Inflammatory macrophage treated with lipopolysaccharide for 1 hour (primary cell): ENCODE data around the gene CFAP58.

ENCODE experiments used
- DNase-seq, 2 donors: peaks; one replicate each; pipeline ENCODE4 v3.0.0-alpha.2; 2020 to 2022

Gene CFAP58

GRCh38 chr10:104334965-104335650 is 18.5 kb upstream of the CFAP58 start:
- no peak for DNase-seq

- peak; percentile 43 to 56 for DNase-seq
Measured at GRCh38 chr10:104336821-104337467, 16.7 kb upstream of the CFAP58 start.

GRCh38 chr10:104337521-104337984 is 16.1 kb upstream of the CFAP58 start:
- peak; percentile 70 to 83 for DNase-seq

GRCh38 chr10:104337985-104338735 is 15.5 kb upstream of the CFAP58 start, which contains the start of gene ITPRIP:
Gene ITPRIP, minus strand, starts transcription at chr10:104338465. Its CDS starts 22,414 bp downstream, at chr10:104316051.
- peak; percentile 82 to 89 for DNase-seq

- DNase-seq = peak; percentile 62 to 91
Measured at GRCh38 chr10:104339469-104340110, 14.0 kb upstream of the CFAP58 start.

GRCh38 chr10:104340111-104340526 is 13.5 kb upstream of the CFAP58 start:
- DNase-seq = no peak

GRCh38 chr10:104340641-104341040 is 13.0 kb upstream of the CFAP58 start:
- no peak for DNase-seq

- no peak for DNase-seq
Measured at GRCh38 chr10:104342941-104343411, 10.7 kb upstream of the CFAP58 start.

- DNase-seq = no peak
Measured at GRCh38 chr10:104344219-104344618, 9.4 kb upstream of the CFAP58 start.

- DNase-seq = no peak
Measured at GRCh38 chr10:104345515-104345914, 8.1 kb upstream of the CFAP58 start.

- no peak for DNase-seq
Measured at GRCh38 chr10:104345941-104346340, 7.7 kb upstream of the CFAP58 start.

GRCh38 chr10:104347295-104348045 is 6.2 kb upstream of the CFAP58 start:
- DNase-seq = no peak

- no peak for DNase-seq
Measured at GRCh38 chr10:104348601-104349000, 5.0 kb upstream of the CFAP58 start.

- peak; percentile 84 to 95 for DNase-seq
Measured at GRCh38 chr10:104349623-104350126, 4.0 kb upstream of the CFAP58 start.

- DNase-seq = peak; percentile 66 to 72
Measured at GRCh38 chr10:104350127-104350635, 3.5 kb upstream of the CFAP58 start.

- peak; percentile 94 to 98 for DNase-seq
Measured at GRCh38 chr10:104351061-104351702, 2.5 kb upstream of the CFAP58 start.

GRCh38 chr10:104351919-104352318 is 1.7 kb upstream of the CFAP58 start:
- peak; percentile 67 to 75 for DNase-seq

- DNase-seq = peak in 1 of 2 donors; percentile 35
Measured at GRCh38 chr10:104359811-104360210, 6.2 kb downstream of the CFAP58 start.

- no peak for DNase-seq
Measured at GRCh38 chr10:104367904-104368303, 14.3 kb downstream of the CFAP58 start.

- DNase-seq = no peak
Measured at GRCh38 chr10:104368381-104368780, 14.7 kb downstream of the CFAP58 start.

- no peak for DNase-seq
Measured at GRCh38 chr10:104371753-104372152, 18.1 kb downstream of the CFAP58 start.
